Mammary epithelial cell (primary cell): Measurements from ENCODE around the gene ALPP.

Experiments
- CTCF ChIP-seq, 2 donors: IDR thresholded peaks in 1 of 2; conservative IDR thresholded peaks in 1 of 2; 2 replicates each; pipeline ENCODE4 v1.5.1; 2011 to 2012; ENCODE audit warnings: inconsistent platforms in 2 of 2, low read length in 2 of 2, mild to moderate bottlenecking in 2 of 2, control low read depth in 1 of 2, low read depth in 1 of 2; ENCODE audit not compliant: insufficient read depth in 1 of 2; ENCODE audit errors: extremely low read depth in 1 of 2
- EZH2 ChIP-seq: IDR thresholded peaks from 2 replicates; pipeline ENCODE4 v1.6.1; 2012; ENCODE audit warnings: low read length, inconsistent platforms, borderline replicate concordance

- no peak for TF ChIP-seq CTCF (conservative IDR thresholded peaks at IDR 0.05 in 1 of 2, IDR thresholded peaks at IDR 0.05 in 1 of 2; ENCODE audit: extremely low read depth in 1 of 2, insufficient read depth in 1 of 2, low read depth in 1 of 2, low read length in 2 of 2)
- no peak for TF ChIP-seq EZH2
These were observed 36.7 kb downstream of the ALPP start for GRCh38 chr2:232415138-232415690.
